H1 (cell line): ENCODE measurements around the gene EHBP1. TPM values are rescaled to one million over a fixed set of nuclear protein-coding genes. Genes with fewer than 3 reads are reported as not detected.

Source experiments
- CTCF ChIA-PET: fragments of 300-600 bp; sonication (Branson Sonifier 250); formaldehyde crosslinking; loops from one replicate; lab custom pipeline; 2021; ENCODE audit not compliant: partially characterized antibody; lab: Charles Lee
- POLR2A ChIA-PET: fragments of 300-600 bp; sonication (Branson Sonifier 250); formaldehyde crosslinking; loops from one replicate; lab custom pipeline; 2021; ENCODE audit warnings: inconsistent platforms; ENCODE audit not compliant: partially characterized antibody; lab: Charles Lee
- DNase-seq, 2 experiments: peaks; one replicate each; pipeline versions ENCODE4 v3.0.0 to v3.0.0-alpha.2; 2010 to 2022; ENCODE audit warnings: low spot score in 2 of 2, low read depth in 1 of 2, mixed read lengths in 1 of 2
- FAIRE-seq: peaks from 2 replicates; lab custom pipeline; 2011; peaks lifted over from hg19 to GRCh38; lab: Jason Lieb, UNC
- H2AFZ ChIP-seq: 2 replicates; pipeline ENCODE4 v1.8.1; 2012; ENCODE audit warnings: low read length, inconsistent platforms
- H2AK5ac ChIP-seq: 2 replicates; pipeline ENCODE4 v1.6.1; 2013; ENCODE audit warnings: low read depth, low read length
- H2BK120ac ChIP-seq: replicated peaks from 2 replicates; pipeline ENCODE3; 2013; ENCODE audit warnings: low read depth, low read length, inconsistent platforms
- H2BK12ac ChIP-seq: 2 replicates; pipeline ENCODE4 v1.6.1; 2013; ENCODE audit warnings: low read depth, low read length
- H2BK15ac ChIP-seq: 2 replicates; pipeline ENCODE4 v1.6.1; 2013; ENCODE audit warnings: low read length
- H2BK20ac ChIP-seq: 2 replicates; pipeline ENCODE4 v1.6.1; 2013; ENCODE audit warnings: low read length
- H2BK5ac ChIP-seq: 2 replicates; pipeline ENCODE4 v1.6.1; 2013; ENCODE audit warnings: low read depth, low read length
- H3K14ac ChIP-seq: 2 replicates; pipeline ENCODE4 v1.6.1; 2013; ENCODE audit warnings: inconsistent platforms; ENCODE audit not compliant: insufficient read length
- H3K18ac ChIP-seq: 2 replicates; pipeline ENCODE4 v1.6.1; 2013; ENCODE audit warnings: low read length; ENCODE audit errors: extremely low read depth
- H3K23ac ChIP-seq: 2 replicates; pipeline ENCODE4 v1.6.1; 2013; ENCODE audit warnings: inconsistent platforms; ENCODE audit not compliant: insufficient read length
- H3K23me2 ChIP-seq: 2 replicates; pipeline ENCODE4 v1.6.1; 2013; ENCODE audit warnings: low read depth, low read length
- H3K27ac ChIP-seq: 2 replicates; pipeline ENCODE4 v1.6.1; 2011; ENCODE audit warnings: low read depth, low read length, inconsistent platforms
- H3K27me3 ChIP-seq, 4 experiments: replicated peaks in 1 of 4; 1 replicate in 1 of 4; 2 replicates in 3 of 4; pipeline versions ENCODE4 v1.6.1 to v1.8.1; 2011 to 2013; ENCODE audit warnings: low read length in 3 of 4, mild to moderate bottlenecking in 3 of 4, inconsistent platforms in 2 of 4, mixed read lengths in 2 of 4, moderate library complexity in 1 of 4; ENCODE audit not compliant: control insufficient read depth in 3 of 4, insufficient read depth in 3 of 4; ENCODE audit errors: extremely low read depth in 1 of 4
- H3K36me3 ChIP-seq, 4 experiments: 2 replicates each; pipeline versions ENCODE4 v1.6.1 to v1.8.1; 2011 to 2013; ENCODE audit warnings: mild to moderate bottlenecking in 4 of 4, low read length in 3 of 4, moderate library complexity in 2 of 4, control low read depth in 1 of 4, inconsistent platforms in 1 of 4; ENCODE audit not compliant: insufficient read depth in 4 of 4, control insufficient read depth in 2 of 4
- H3K4ac ChIP-seq: replicated peaks from 2 replicates; pipeline ENCODE3; 2013; ENCODE audit warnings: low read length, low read depth, mixed read lengths, inconsistent platforms; ENCODE audit not compliant: insufficient read length
- H3K4me1 ChIP-seq, 4 experiments: replicated peaks in 1 of 4; 1 replicate in 1 of 4; 2 replicates in 3 of 4; pipeline versions ENCODE4 v1.6.1 to v1.8.1; 2011 to 2013; ENCODE audit warnings: low read length in 3 of 4, inconsistent platforms in 2 of 4, mixed read lengths in 1 of 4; ENCODE audit not compliant: insufficient read depth in 4 of 4, control insufficient read depth in 3 of 4
- H3K4me2 ChIP-seq, 2 experiments: 2 replicates each; pipeline versions ENCODE4 v1.6.1 to v1.8.1; 2011 to 2013; ENCODE audit warnings: low read depth in 2 of 2, low read length in 2 of 2, control low read depth in 1 of 2, inconsistent platforms in 1 of 2, mild to moderate bottlenecking in 1 of 2; ENCODE audit not compliant: insufficient read depth in 1 of 2
- H3K4me3 ChIP-seq, 4 experiments: fragments of 200-600, 300-600 bp in 1 of 4; sonication (generic), shearing (Covaris generic), sonication (Bioruptor Twin) in 1 of 4; 2 replicates each; pipeline versions ENCODE4 v1.5.1 to v1.8.1; 2011 to 2016; ENCODE audit warnings: low read length in 4 of 4, low read depth in 3 of 4, control low read depth in 2 of 4, inconsistent platforms in 2 of 4, mild to moderate bottlenecking in 2 of 4, mixed read lengths in 1 of 4, moderate library complexity in 1 of 4; ENCODE audit not compliant: insufficient read depth in 2 of 4; ENCODE audit errors: extremely low read depth in 1 of 4
- H3K56ac ChIP-seq: replicated peaks from 2 replicates; pipeline ENCODE3; 2013; ENCODE audit warnings: low read depth, mild to moderate bottlenecking, mixed read lengths, low read length, inconsistent platforms; ENCODE audit not compliant: insufficient read length
- H3K79me1 ChIP-seq: 2 replicates; pipeline ENCODE4 v1.6.1; 2013; ENCODE audit warnings: low read depth, low read length, control low read depth
- H3K79me2 ChIP-seq, 2 experiments: 2 replicates each; pipeline versions ENCODE4 v1.6.1 to v1.8.1; 2012 to 2013; ENCODE audit warnings: low read length in 2 of 2, mild to moderate bottlenecking in 2 of 2, inconsistent platforms in 1 of 2; ENCODE audit not compliant: insufficient read depth in 2 of 2, control insufficient read depth in 1 of 2
- H3K9ac ChIP-seq, 4 experiments: replicated peaks in 1 of 4; 1 replicate in 1 of 4; 2 replicates in 3 of 4; pipeline versions ENCODE4 v1.6.1 to v1.8.1; 2011 to 2013; ENCODE audit warnings: low read depth in 3 of 4, low read length in 3 of 4, control low read depth in 2 of 4, mild to moderate bottlenecking in 2 of 4, moderate library complexity in 2 of 4, inconsistent platforms in 1 of 4; ENCODE audit errors: extremely low read depth in 1 of 4
- H3K9me3 ChIP-seq, 2 experiments: 2 replicates each; pipeline versions ENCODE4 v1.6.1 to v1.8.1; 2012 to 2013; ENCODE audit warnings: mild to moderate bottlenecking in 2 of 2, moderate library complexity in 2 of 2, control low read depth in 1 of 2, inconsistent platforms in 1 of 2, low read depth in 1 of 2, low read length in 1 of 2, mixed read lengths in 1 of 2; ENCODE audit not compliant: insufficient read depth in 2 of 2
- H4K20me1 ChIP-seq, 2 experiments: replicated peaks in 1 of 2; 2 replicates each; pipeline versions ENCODE3 to v1.8.1; 2011 to 2013; ENCODE audit warnings: inconsistent platforms in 2 of 2, low read length in 2 of 2, mild to moderate bottlenecking in 1 of 2; ENCODE audit not compliant: insufficient read depth in 2 of 2, control insufficient read depth in 1 of 2
- H4K5ac ChIP-seq: 2 replicates; pipeline ENCODE4 v1.6.1; 2013; ENCODE audit warnings: low read length, low read depth, mixed read lengths, inconsistent platforms; ENCODE audit not compliant: insufficient read length
- H4K8ac ChIP-seq: 2 replicates; pipeline ENCODE4 v1.8.0; 2013; ENCODE audit warnings: mild to moderate bottlenecking, moderate library complexity, low read length, inconsistent platforms; ENCODE audit not compliant: insufficient read depth; ENCODE audit errors: extremely low read depth
- H4K91ac ChIP-seq: replicated peaks from 2 replicates; pipeline ENCODE3; 2013; ENCODE audit warnings: low read length, mixed read lengths, inconsistent platforms; ENCODE audit not compliant: insufficient read length
- BRCA1 ChIP-seq: IDR thresholded peaks from 2 replicates; pipeline ENCODE4 v1.6.1; 2012; ENCODE audit warnings: low read depth, low read length, improper control_type of control experiment
- EP300 ChIP-seq, 2 experiments: IDR thresholded peaks; 1 replicate in 1 of 2; 2 replicates in 1 of 2; pipeline ENCODE4 v1.6.1; 2011 to 2012; ENCODE audit warnings: low read depth in 2 of 2, low read length in 2 of 2, mild to moderate bottlenecking in 2 of 2, borderline replicate concordance in 1 of 2, inconsistent platforms in 1 of 2, moderate library complexity in 1 of 2
- EZH2 ChIP-seq: fragments of 200-600 bp; sonication (generic); IDR thresholded peaks from 2 replicates; pipeline ENCODE4 v1.7.1; 2012; ENCODE audit warnings: low read depth, mild to moderate bottlenecking, moderate library complexity, low read length, inconsistent platforms; ENCODE audit not compliant: severe bottlenecking
- GABPA ChIP-seq: IDR thresholded peaks from 2 replicates; pipeline ENCODE4 v1.6.1; 2011; ENCODE audit warnings: mild to moderate bottlenecking, low read length, moderate library complexity, borderline replicate concordance; ENCODE audit not compliant: insufficient read depth
- KDM4A ChIP-seq: IDR thresholded peaks from one replicate; pipeline ENCODE4 v1.7.1; 2012; ENCODE audit warnings: low read depth, mild to moderate bottlenecking, moderate library complexity, low read length, inconsistent platforms; ENCODE audit not compliant: severe bottlenecking
- NRF1 ChIP-seq: IDR thresholded peaks from 2 replicates; pipeline ENCODE4 v1.6.1; 2011; ENCODE audit warnings: mild to moderate bottlenecking, low read depth, low read length, improper control_type of control experiment
- PHF8 ChIP-seq: fragments of 200-600 bp; sonication (generic); conservative IDR thresholded peaks from 2 replicates; pipeline ENCODE4 v1.7.1; 2012; ENCODE audit warnings: low read depth, mild to moderate bottlenecking, inconsistent platforms, low read length, moderate library complexity
- POLR2A ChIP-seq, 2 experiments: IDR thresholded peaks; 1 replicate in 1 of 2; 2 replicates in 1 of 2; pipeline ENCODE4 v1.6.1; 2011; ENCODE audit warnings: low read depth in 2 of 2, low read length in 2 of 2, mild to moderate bottlenecking in 2 of 2; ENCODE audit errors: control extremely low read depth in 1 of 2
- RFX5 ChIP-seq: IDR thresholded peaks from 2 replicates; pipeline ENCODE4 v1.6.1; 2011; ENCODE audit warnings: low read depth, low read length, improper control_type of control experiment, borderline replicate concordance
- RXRA ChIP-seq: IDR thresholded peaks from 2 replicates; pipeline ENCODE4 v1.6.1; 2011; ENCODE audit warnings: low read depth, mild to moderate bottlenecking, low read length, moderate library complexity; ENCODE audit not compliant: insufficient read depth
- SIRT6 ChIP-seq: IDR thresholded peaks from one replicate; pipeline ENCODE4 v1.7.1; 2012; ENCODE audit warnings: low read length, inconsistent platforms
- SP1 ChIP-seq: IDR thresholded peaks from 2 replicates; pipeline ENCODE4 v1.6.1; 2011; ENCODE audit warnings: low read depth, low read length
- TBP ChIP-seq: IDR thresholded peaks from 2 replicates; pipeline ENCODE4 v1.6.1; 2011; ENCODE audit warnings: low read depth, low read length, improper control_type of control experiment
- TEAD4 ChIP-seq: IDR thresholded peaks from 2 replicates; pipeline ENCODE4 v1.6.1; 2012; ENCODE audit warnings: low read depth, low read length, inconsistent platforms, mixed read lengths
- YY1 ChIP-seq: IDR thresholded peaks from 2 replicates; pipeline ENCODE4 v1.6.1; 2011; ENCODE audit warnings: low read depth, mild to moderate bottlenecking, low read length
- ZNF274 ChIP-seq: IDR thresholded peaks from 2 replicates; pipeline ENCODE4 v1.7.0; 2012; ENCODE audit warnings: low read length, borderline replicate concordance; ENCODE audit errors: extremely low read depth
- WGBS, 2 experiments: shearing (Covaris generic) in 1 of 2; methylation state at CpG; one replicate each; pipeline versions ENCODE4 v1.1.6 to v1.1.7; 2013 to 2015; ENCODE audit warnings: low lambda C conversion rate in 2 of 2, mixed read lengths in 2 of 2, inconsistent platforms in 1 of 2, low coverage in 1 of 2, missing lambda C conversion rate in 1 of 2; ENCODE audit not compliant: insufficient replicate concordance in 2 of 2, insufficient coverage in 1 of 2, insufficient read length in 1 of 2; ENCODE audit errors: extremely low coverage in 1 of 2, missing lambda C conversion rate in 1 of 2; 5-methylcytosine and 5-hydroxymethylcytosine counted together
- polyA plus RNA-seq, 7 experiments: library from polyadenylated mRNA; depleted of rRNA in 3 of 7; stranded (reverse) in 5 of 7; unstranded in 2 of 7; fragments of >200 nt in 5 of 7; fragments of 200-250 nt in 2 of 7; gene quantifications; 1 replicate in 5 of 7; 2 replicates in 1 of 7; 4 replicates in 1 of 7; pipeline versions ENCODE4 v1.2.1 to v1.2.3, GENCODE V29; 2011 to 2013; ENCODE audit warnings: missing spikeins in 2 of 7, mixed read lengths in 2 of 7
- total RNA-seq: library from RNA; stranded (reverse); fragmentation: NEBNext Ultra II Directional; extraction: Animal tissue kit (Norgen Biotek cat#: 25700); gene quantifications from 2 replicates; pipeline ENCODE4 v1.2.1, GENCODE V29; 2021

EHBP1 gene
- total and polyA plus RNA-seq, 2 of the 8 experiments (the other 6 are each of a cell fraction or from before 2014, with no cell fraction given) = 12.0 to 64.1 TPM

DNA sequence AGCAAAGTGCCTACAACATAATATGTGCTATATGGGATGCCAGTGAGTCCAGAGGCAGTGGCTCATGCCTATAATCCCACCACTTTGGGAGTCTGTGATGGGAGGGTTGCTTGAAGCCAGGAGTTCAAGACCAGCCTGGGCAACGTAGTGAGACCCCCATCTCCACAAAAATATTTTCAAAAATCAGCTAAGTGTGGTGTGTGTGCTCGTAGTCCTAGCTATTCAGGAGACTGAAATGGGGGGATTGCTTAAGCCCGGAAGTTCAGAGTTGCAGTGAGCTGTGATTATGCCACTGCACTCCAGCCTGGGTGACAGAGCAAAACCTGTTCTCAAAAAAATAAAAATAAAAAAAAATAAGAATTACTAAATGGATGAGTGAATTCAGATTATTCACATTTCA lies 368.5 kb downstream of the EHBP1 start:
- H3K27ac ChIP-seq = no peak overlapping the region
- no peak overlapping the region for H3K23ac ChIP-seq
- no peak for DNase-seq
- H3K9me3 ChIP-seq = no peaks in the 10 kb centered on the region
- no peaks in the 10 kb centered on the region for H3K36me3 ChIP-seq
- H3K14ac ChIP-seq = no peak overlapping the region
- H3K18ac ChIP-seq = no peak overlapping the region
- no peaks in the 10 kb centered on the region for H4K20me1 ChIP-seq
- H3K9ac ChIP-seq = no peak overlapping the region
- no peak overlapping the region for H4K8ac ChIP-seq
- H2BK120ac ChIP-seq = no peak overlapping the region
- no peaks in the 10 kb centered on the region for H3K4me1 ChIP-seq
- ChIA-PET POLR2A (no interaction called here), CTCF (no interaction called here)
- no peak overlapping the region for H2BK5ac ChIP-seq
- WGBS, 2 experiments = 94% methylated on average over 3 of the region's 3 CpGs; no CpG with 5 or more reads in 1 of the 2 experiments
- H3K79me2 ChIP-seq = no peaks in the 10 kb centered on the region
- no peak overlapping the region for H3K4ac ChIP-seq
- no peak overlapping the region for H3K56ac ChIP-seq
- H2AK5ac ChIP-seq = no peak overlapping the region
- H2BK20ac ChIP-seq = no peak overlapping the region
- no peak overlapping the region for H2AFZ ChIP-seq
- FAIRE-seq = no peak
- H2BK15ac ChIP-seq = no peak overlapping the region
- H2BK12ac ChIP-seq = no peak overlapping the region
- H3K27me3 ChIP-seq = no peaks in the 10 kb centered on the region
- H3K79me1 ChIP-seq = no peaks in the 10 kb centered on the region
- no peaks in the 10 kb centered on the region for H3K23me2 ChIP-seq
- H3K4me3 ChIP-seq = no peak overlapping the region
- H3K4me2 ChIP-seq = no peak overlapping the region
- no peak overlapping the region for H4K91ac ChIP-seq
- no peak overlapping the region for H4K5ac ChIP-seq
- TF ChIP-seq POLR2A (IDR thresholded peaks at IDR 0.05; ENCODE audit: control extremely low read depth in 1 of 2, low read depth in 2 of 2, low read length in 2 of 2) (no peak), RXRA (no peak), ZNF274 (no peak), YY1 (no peak), SIRT6 (no peak), RFX5 (no peak), NRF1 (no peak), SP1 (no peak), EZH2 (no peak), EP300 (IDR thresholded peaks at IDR 0.05; ENCODE audit: borderline replicate concordance in 1 of 2, low read depth in 2 of 2, low read length in 2 of 2) (no peak), TBP (no peak), GABPA (no peak), PHF8 (no peak), KDM4A (no peak), BRCA1 (no peak), TEAD4 (no peak)
